Measurements from ENCODE around the gene STON2.
"Not testable (repeated sequence)": the region's sequence is repeated elsewhere in the genome, so short reads cannot be mapped to it uniquely, and the experiment has no call there.

STON2 gene

GRCh38 chr14:81265636-81266169, 134.4 kb downstream of the STON2 start:
- DNase-seq (ENCODE audit: low read depth): no peak

- no peak for DNase-seq (ENCODE audit: low read depth)
Observed at GRCh38 chr14:81264671-81265070, 135.5 kb downstream of the STON2 start.

- no peak for DNase-seq (ENCODE audit: low read depth)
Observed at GRCh38 chr14:81263777-81264410, 136.2 kb downstream of the STON2 start.

GRCh38 chr14:81261176-81261575, 138.9 kb downstream of the STON2 start:
- no peak for DNase-seq (ENCODE audit: low read depth)

- DNase-seq (ENCODE audit: low read depth): no peak
Observed at GRCh38 chr14:81260732-81261131, 139.4 kb downstream of the STON2 start.

GRCh38 chr14:81256289-81256960, 143.7 kb downstream of the STON2 start:
- no peak for DNase-seq (ENCODE audit: low read depth)

GRCh38 chr14:81252278-81252677, 147.8 kb downstream of the STON2 start:
- no peak for DNase-seq (ENCODE audit: low read depth)

GRCh38 chr14:81247271-81247766, 152.8 kb downstream of the STON2 start:
- no peak for DNase-seq (ENCODE audit: low read depth)

GRCh38 chr14:81246461-81247270, 153.5 kb downstream of the STON2 start:
- DNase-seq (ENCODE audit: low read depth): no peak

- DNase-seq (ENCODE audit: low read depth): no peak
Observed at GRCh38 chr14:81245771-81246170, 154.4 kb downstream of the STON2 start.

GRCh38 chr14:81244431-81244830, 155.7 kb downstream of the STON2 start:
- not testable (repeated sequence) for DNase-seq (ENCODE audit: low read depth)

GRCh38 chr14:81243499-81243898, 156.6 kb downstream of the STON2 start:
- no peak for DNase-seq (ENCODE audit: low read depth)

- DNase-seq (ENCODE audit: low read depth): not testable (repeated sequence)
Observed at GRCh38 chr14:81236849-81237248, 163.3 kb downstream of the STON2 start.

GRCh38 chr14:81236138-81236537, 164.0 kb downstream of the STON2 start:
- no peak for DNase-seq (ENCODE audit: low read depth)

- no peak for DNase-seq (ENCODE audit: low read depth)
Observed at GRCh38 chr14:81235096-81235495, 165.0 kb downstream of the STON2 start.

GRCh38 chr14:81234278-81234677, 165.8 kb downstream of the STON2 start:
- DNase-seq (ENCODE audit: low read depth): no peak

- no peak for DNase-seq (ENCODE audit: low read depth)
Observed at GRCh38 chr14:81233615-81234014, 166.5 kb downstream of the STON2 start.

GRCh38 chr14:81231540-81231939, 168.6 kb downstream of the STON2 start:
- no peak for DNase-seq (ENCODE audit: low read depth)

GRCh38 chr14:81224222-81224621, 175.9 kb downstream of the STON2 start:
- no peak for DNase-seq (ENCODE audit: low read depth)

- DNase-seq (ENCODE audit: low read depth): not testable (repeated sequence)
Observed at GRCh38 chr14:81223788-81224187, 176.3 kb downstream of the STON2 start.

- DNase-seq (ENCODE audit: low read depth): no peak
Observed at GRCh38 chr14:81222691-81223090, 177.4 kb downstream of the STON2 start.

- DNase-seq (ENCODE audit: low read depth): no peak
Observed at GRCh38 chr14:81222126-81222525, 178.0 kb downstream of the STON2 start.
